ENCODE data around the gene NMT1. TPM values are rescaled to one million over a fixed set of nuclear protein-coding genes. Genes with fewer than 3 reads are reported as not detected.
A peak's percentile ranks its signal among the peaks of the same experiment; 100 is the strongest.

Gene NMT1
- total RNA-seq, 2 experiments from 2014 or later: 61.1 to 62.2 TPM

- TF ChIP-seq, protein P1, sequence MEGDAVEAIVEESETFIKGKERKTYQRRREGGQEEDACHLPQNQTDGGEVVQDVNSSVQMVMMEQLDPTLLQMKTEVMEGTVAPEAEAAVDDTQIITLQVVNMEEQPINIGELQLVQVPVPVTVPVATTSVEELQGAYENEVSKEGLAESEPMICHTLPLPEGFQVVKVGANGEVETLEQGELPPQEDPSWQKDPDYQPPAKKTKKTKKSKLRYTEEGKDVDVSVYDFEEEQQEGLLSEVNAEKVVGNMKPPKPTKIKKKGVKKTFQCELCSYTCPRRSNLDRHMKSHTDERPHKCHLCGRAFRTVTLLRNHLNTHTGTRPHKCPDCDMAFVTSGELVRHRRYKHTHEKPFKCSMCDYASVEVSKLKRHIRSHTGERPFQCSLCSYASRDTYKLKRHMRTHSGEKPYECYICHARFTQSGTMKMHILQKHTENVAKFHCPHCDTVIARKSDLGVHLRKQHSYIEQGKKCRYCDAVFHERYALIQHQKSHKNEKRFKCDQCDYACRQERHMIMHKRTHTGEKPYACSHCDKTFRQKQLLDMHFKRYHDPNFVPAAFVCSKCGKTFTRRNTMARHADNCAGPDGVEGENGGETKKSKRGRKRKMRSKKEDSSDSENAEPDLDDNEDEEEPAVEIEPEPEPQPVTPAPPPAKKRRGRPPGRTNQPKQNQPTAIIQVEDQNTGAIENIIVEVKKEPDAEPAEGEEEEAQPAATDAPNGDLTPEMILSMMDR (IDR thresholded peaks at IDR 0.05): no peak
- Mint-ChIP-seq H3K4me3 (no peak overlapping the region), H3K27ac (peak overlapping the region; percentile 51), H3K27me3 (no peaks in the 10 kb centered on the region), H3K36me3 (ENCODE audit: low read depth) (peaks cover 4% of the 10 kb centered on the region), H3K9me3 (no peaks in the 10 kb centered on the region), H3K4me1 (ENCODE audit: low read depth) (peaks cover 30% of the 10 kb centered on the region)
- CTCF ChIA-PET: no interaction called here
- Histone ChIP-seq H3K9me3 (ENCODE audit: control insufficient read depth in 1 of 2, insufficient read depth in 1 of 2, low read length in 2 of 2) (no peaks in the 10 kb centered on the region), H3K27ac (ENCODE audit: low read depth in 1 of 2, low read length in 2 of 2) (no peak overlapping the region), H3K36me3 (ENCODE audit: insufficient read depth, low read length) (peaks cover 2% of the 10 kb centered on the region), H3K4me3 (ENCODE audit: low read length) (no peak overlapping the region), H3K4me1 (ENCODE audit: insufficient read depth, low read length) (peaks cover 47% of the 10 kb centered on the region), H3K27me3 (ENCODE audit: control insufficient read depth in 1 of 2, insufficient read depth in 2 of 2, low read length in 2 of 2) (no peaks in the 10 kb centered on the region)
- intact Hi-C loops (cut with DNase I, micrococcal nuclease): no loop called here
- POLR2A ChIA-PET: interaction anchor here (2.0 kb wide), 1 partner anchor 14 kb away, joined by 7 read pairs; the partner anchor contains the start of gene NMT1
- DNase-seq (no peak), ATAC-seq (ENCODE audit: poor library complexity) (no peak)
Measured at GRCh38 chr17:45046537-45047125, 14.5 kb upstream of the NMT1 start.

GRCh38 chr17:45048795-45049563, 12.1 kb upstream of the NMT1 start:
- POLR2A ChIA-PET: interaction anchor here (0.6 to 4.5 kb wide), 6 partner anchors 12 to 170 kb away, joined by 3 to 87 read pairs (median 6); partner anchors contain the start of genes EFTUD2, HEXIM2 and NMT1
- H3K27ac Mint-ChIP-seq: peak overlapping the region; percentile 96
- H3K4me3 Mint-ChIP-seq: peak overlapping the region; percentile 25
- H3K27ac ChIP-seq (ENCODE audit: low read depth in 1 of 2, low read length in 2 of 2): peak overlapping the region in 1 of 2 donors; percentile 52
- H3K4me1 Mint-ChIP-seq (ENCODE audit: low read depth): peaks cover 31% of the 10 kb centered on the region
- H3K27me3 Mint-ChIP-seq: no peaks in the 10 kb centered on the region
- intact Hi-C loops (cut with DNase I, micrococcal nuclease): loop anchor here in 1 of 2 experiments (2.0 kb wide), 1 partner anchor 14 kb away; no protein-coding TSS in a partner anchor
- CTCF ChIA-PET: interaction anchor here (0.7 to 1.8 kb wide), 7 partner anchors 12 to 176 kb away, joined by 3 to 7 read pairs (median 4); partner anchors contain the start of genes ACBD4 and NMT1
- peaks cover 47% of the 10 kb centered on the region for H3K4me1 ChIP-seq (ENCODE audit: insufficient read depth, low read length)
- H3K36me3 ChIP-seq (ENCODE audit: insufficient read depth, low read length): peaks cover 2% of the 10 kb centered on the region
- H3K27me3 ChIP-seq (ENCODE audit: control insufficient read depth in 1 of 2, insufficient read depth in 2 of 2, low read length in 2 of 2): no peaks in the 10 kb centered on the region
- H3K4me3 ChIP-seq (ENCODE audit: low read length): no peak overlapping the region
- H3K9me3 Mint-ChIP-seq: no peaks in the 10 kb centered on the region
- peaks cover 4% of the 10 kb centered on the region for H3K36me3 Mint-ChIP-seq (ENCODE audit: low read depth)
- DNase-seq (no peak), ATAC-seq (ENCODE audit: poor library complexity) (no peak)
- TF ChIP-seq, protein P1 (IDR thresholded peaks at IDR 0.05): no peak
- no peaks in the 10 kb centered on the region for H3K9me3 ChIP-seq (ENCODE audit: control insufficient read depth in 1 of 2, insufficient read depth in 1 of 2, low read length in 2 of 2)

DNA sequence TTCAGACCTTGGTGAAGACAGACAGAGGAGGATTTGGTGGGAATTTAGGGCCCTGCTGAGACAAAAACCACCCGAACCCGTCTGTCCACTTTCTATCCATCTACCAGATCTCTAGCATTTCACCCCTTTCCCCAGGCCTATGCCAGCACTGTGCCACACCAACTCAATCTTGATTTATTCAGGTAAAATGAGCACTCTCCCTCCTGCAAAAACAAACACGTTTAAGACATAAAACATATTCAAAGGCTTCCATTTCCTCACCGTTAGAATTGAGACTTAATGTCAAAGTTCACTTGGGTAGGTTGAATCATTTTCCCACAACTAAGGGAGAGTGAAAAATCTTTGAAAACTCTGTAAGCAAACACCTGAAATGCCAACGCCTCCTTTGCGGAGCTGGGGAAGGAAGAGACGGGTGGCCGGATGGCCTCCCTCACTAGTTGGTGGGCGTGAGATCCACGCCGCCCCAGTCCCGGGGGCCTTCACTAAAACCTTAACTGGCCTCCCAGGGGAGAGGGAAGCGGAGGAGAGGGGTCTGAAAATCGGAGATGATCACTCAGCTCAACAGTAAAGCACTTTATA, 10.5 kb upstream of the NMT1 start:
- Histone ChIP-seq H3K27me3 (ENCODE audit: control insufficient read depth in 1 of 2, insufficient read depth in 2 of 2, low read length in 2 of 2) (no peaks in the 10 kb centered on the region), H3K27ac (ENCODE audit: low read depth in 1 of 2, low read length in 2 of 2) (peak overlapping the region; percentile 83 to 96), H3K4me1 (ENCODE audit: insufficient read depth, low read length) (peaks cover 43% of the 10 kb centered on the region), H3K36me3 (ENCODE audit: insufficient read depth, low read length) (peaks cover 2% of the 10 kb centered on the region), H3K9me3 (ENCODE audit: control insufficient read depth in 1 of 2, insufficient read depth in 1 of 2, low read length in 2 of 2) (no peaks in the 10 kb centered on the region), H3K4me3 (ENCODE audit: low read length) (peak overlapping the region; percentile 82)
- ChIA-PET POLR2A (interaction anchor here (0.6 to 4.5 kb wide), 14 partner anchors 7 to 1690 kb away, joined by 3 to 87 read pairs (median 3); partner anchors contain the start of genes EFTUD2, HEXIM1, HEXIM2 and NMT1), CTCF (interaction anchor here (0.8 to 1.9 kb wide), 6 partner anchors 11 to 168 kb away, joined by 3 to 8 read pairs (median 3); partner anchors contain the start of gene NMT1)
- TF ChIP-seq, protein P1 (IDR thresholded peaks at IDR 0.05): no peak
- peak overlapping the region; percentile 96 for H3K27ac Mint-ChIP-seq
- peaks cover 32% of the 10 kb centered on the region for H3K4me1 Mint-ChIP-seq (ENCODE audit: low read depth)
- intact Hi-C loops (cut with DNase I, micrococcal nuclease): loop anchor here (1.0 to 5.0 kb wide), 4 partner anchors 11 to 103 kb away; partner anchors contain the start of genes HEXIM1 (in 1 of the 2), KIF18B (in 1 of the 2), NMT1 (in 1 of the 2) and PLCD3 (in 1 of the 2)
- H3K27me3 Mint-ChIP-seq: no peaks in the 10 kb centered on the region
- H3K4me3 Mint-ChIP-seq: peak overlapping the region; percentile 88
- ATAC-seq (ENCODE audit: poor library complexity): peak; percentile 16
- peak in 11 of 14 experiments; percentile 7 to 67 (median 33) for DNase-seq
- H3K9me3 Mint-ChIP-seq: no peaks in the 10 kb centered on the region
- peaks cover 4% of the 10 kb centered on the region for H3K36me3 Mint-ChIP-seq (ENCODE audit: low read depth)
